Endometrial microvascular endothelial cells (primary cell): ENCODE data around the gene EXOC1. TPM values are rescaled to one million over a fixed set of nuclear protein-coding genes. Genes with fewer than 3 reads are reported as not detected.

Experiments
- in situ Hi-C: cut with HindIII; loops from 2 replicates; pipeline ENCODE4 v1.10.0; 2017; ENCODE audit warnings: low sequenced_read_pairs, low pct_unique_long_range_greater_than_20kb; ENCODE audit errors: inconsistent ontology term
- total RNA-seq: library from RNA; depleted of rRNA; stranded (reverse); fragments of >200 nt; gene quantifications from one replicate; pipeline ENCODE4 v1.2.3, GENCODE V29; 2015; ENCODE audit errors: inconsistent ontology term

Gene EXOC1
- total RNA-seq, 1 donor from 2014 or later, result 37.2 TPM

DNA sequence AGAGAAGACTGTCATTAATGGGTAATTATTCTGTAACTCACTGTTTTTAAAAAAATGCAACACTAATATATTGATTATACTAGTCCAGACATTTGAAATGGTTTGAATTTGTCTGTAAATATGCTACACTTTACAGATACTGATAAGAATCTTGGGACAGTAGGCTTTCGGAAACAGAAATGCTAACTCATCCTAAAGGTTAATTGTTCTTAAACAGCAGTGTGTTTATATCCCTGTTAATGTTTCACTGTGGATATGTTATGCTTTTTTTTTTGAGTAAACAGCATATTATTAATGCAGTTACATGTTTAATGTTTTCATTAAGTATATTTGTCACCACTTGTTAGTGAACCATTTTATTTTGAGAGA, 31.4 kb downstream of the EXOC1 start:
- in situ Hi-C loops, result no loop called here

DNA sequence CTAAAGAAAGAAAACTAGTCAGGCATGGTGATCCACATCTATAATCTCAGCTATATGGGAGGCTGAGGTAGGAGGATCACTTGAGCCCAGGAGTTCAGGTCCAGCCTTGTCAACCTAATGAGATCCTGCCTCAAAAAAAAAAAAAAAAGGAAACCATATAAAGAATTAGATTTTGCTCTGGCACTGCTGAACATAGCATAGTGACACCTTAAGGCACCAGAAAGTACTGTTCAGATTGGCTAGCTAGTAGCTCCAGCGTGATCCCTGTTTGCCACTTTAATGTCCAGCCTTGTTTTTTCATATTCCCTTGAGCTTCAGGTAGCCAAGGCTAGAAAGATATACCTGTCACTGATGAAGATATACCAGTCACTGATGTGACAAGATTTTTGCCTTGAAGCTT, 34.1 kb downstream of the EXOC1 start:
- in situ Hi-C loops, result no loop called here

DNA sequence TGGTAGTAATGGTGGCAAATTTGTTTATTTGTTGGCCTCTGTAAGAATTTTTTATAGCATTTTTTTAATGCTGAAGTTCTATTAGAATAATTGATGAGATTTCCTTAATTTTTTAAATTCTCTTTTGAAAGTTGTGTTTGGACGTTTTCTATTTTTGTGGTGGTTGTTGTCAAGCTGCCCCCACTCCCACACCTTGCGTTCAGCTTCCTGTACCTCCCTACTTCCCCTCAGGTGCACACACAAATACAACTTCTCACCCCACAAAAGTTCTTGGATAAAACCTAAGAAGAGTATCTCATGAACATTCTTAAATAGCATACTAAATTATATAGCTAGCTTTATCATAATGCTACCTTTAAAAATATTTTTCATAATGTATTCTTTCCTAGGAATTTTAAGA, 38.7 kb downstream of the EXOC1 start:
- in situ Hi-C loops, result no loop called here

DNA sequence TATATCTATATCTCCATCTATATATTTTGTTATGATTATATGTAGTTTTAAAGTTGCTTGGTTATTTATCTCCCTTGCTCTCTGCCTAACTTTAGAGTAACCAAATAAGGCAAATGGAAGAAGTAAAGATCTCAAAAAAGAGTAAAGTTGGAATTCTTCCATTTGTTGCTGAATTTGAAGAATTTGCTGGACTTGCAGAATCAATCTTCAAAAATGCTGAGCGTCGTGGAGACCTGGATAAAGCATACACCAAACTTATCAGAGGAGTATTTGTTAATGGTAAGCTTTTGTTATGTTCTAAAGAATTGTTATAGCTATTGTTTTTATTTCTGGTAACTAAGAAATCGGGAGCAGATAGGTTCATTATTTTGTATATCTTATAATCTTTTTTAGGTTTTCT, 43.2 kb downstream of the EXOC1 start:
- in situ Hi-C loops, result no loop called here

- in situ Hi-C loops, result no loop called here
Measured at GRCh38 chr4:55902677-55903076, 49.2 kb downstream of the EXOC1 start.

- in situ Hi-C loops, result no loop called here
Measured at GRCh38 chr4:55903577-55903976, 50.1 kb downstream of the EXOC1 start.

- in situ Hi-C loops, result no loop called here
Measured at GRCh38 chr4:55904576-55904975, 51.1 kb downstream of the EXOC1 start.

DNA sequence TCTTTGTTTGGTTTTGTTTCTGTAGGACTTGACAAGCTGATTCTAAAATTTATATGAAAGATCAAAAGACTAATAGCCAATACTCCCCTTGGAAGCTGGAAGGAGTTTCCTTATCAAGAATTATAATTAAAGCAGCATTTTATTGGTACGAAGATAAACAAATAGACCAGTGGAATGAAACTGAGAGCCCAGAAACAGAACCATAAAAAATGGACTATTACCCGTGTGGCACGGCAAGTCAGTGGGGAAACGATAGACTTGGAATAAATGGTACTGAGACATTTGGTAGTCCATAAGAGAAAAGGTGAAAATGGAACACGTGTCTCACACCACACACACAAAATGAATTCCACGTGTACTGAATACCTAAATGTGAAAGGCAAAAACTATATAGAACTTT, 52.9 kb downstream of the EXOC1 start:
- in situ Hi-C loops, result no loop called here

- in situ Hi-C loops, result no loop called here
Measured at GRCh38 chr4:55906989-55907388, 53.5 kb downstream of the EXOC1 start.

- in situ Hi-C loops, result no loop called here
Measured at GRCh38 chr4:55907469-55907868, 54.0 kb downstream of the EXOC1 start.

DNA sequence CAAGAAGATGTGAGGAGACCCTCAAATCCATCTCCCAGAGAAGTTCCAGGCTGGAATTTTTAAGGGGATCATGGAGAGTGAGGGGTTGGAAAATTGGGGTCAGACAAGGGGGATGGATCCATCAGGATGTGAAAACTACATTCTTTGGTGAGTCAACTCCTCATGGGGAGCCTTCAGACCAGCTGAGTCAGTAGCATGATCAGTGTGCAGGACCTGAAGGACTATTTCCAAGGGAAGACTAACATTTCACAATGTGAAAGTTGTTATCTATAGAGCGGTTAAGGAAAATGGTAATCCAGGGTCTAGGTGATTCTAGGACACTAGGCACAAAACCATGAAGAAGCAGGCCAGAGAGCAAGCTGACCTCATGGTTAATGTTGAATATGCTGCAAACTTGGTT, 56.7 kb downstream of the EXOC1 start:
- in situ Hi-C loops, result no loop called here

GRCh38 chr4:55912249-55912648, 58.8 kb downstream of the EXOC1 start:
- in situ Hi-C loops, result no loop called here

- in situ Hi-C loops, result no loop called here
Measured at GRCh38 chr4:55920571-55920970, 67.1 kb downstream of the EXOC1 start.

DNA sequence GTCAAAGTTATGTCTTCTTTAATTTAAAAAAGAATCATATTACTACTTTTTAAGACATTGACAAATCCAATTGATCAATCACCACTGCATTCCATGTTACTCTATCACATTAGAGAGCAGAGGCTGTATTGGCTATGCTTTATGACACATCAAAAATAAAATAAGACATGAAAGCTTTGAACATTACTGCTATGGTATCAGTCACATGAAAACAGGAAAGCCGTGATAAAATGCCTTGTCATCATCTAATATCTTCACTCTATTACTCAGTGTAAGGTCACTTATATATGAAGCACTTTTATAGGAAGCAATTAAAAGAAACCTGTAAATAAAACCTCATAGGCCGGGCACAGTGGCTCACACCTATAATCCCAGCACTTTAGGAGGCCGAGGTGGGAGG, 67.6 kb downstream of the EXOC1 start:
- in situ Hi-C loops, result no loop called here

- in situ Hi-C loops, result no loop called here
Measured at GRCh38 chr4:55925241-55925640, 71.8 kb downstream of the EXOC1 start.

GRCh38 chr4:55926610-55927009, 73.2 kb downstream of the EXOC1 start:
- in situ Hi-C loops, result no loop called here

DNA sequence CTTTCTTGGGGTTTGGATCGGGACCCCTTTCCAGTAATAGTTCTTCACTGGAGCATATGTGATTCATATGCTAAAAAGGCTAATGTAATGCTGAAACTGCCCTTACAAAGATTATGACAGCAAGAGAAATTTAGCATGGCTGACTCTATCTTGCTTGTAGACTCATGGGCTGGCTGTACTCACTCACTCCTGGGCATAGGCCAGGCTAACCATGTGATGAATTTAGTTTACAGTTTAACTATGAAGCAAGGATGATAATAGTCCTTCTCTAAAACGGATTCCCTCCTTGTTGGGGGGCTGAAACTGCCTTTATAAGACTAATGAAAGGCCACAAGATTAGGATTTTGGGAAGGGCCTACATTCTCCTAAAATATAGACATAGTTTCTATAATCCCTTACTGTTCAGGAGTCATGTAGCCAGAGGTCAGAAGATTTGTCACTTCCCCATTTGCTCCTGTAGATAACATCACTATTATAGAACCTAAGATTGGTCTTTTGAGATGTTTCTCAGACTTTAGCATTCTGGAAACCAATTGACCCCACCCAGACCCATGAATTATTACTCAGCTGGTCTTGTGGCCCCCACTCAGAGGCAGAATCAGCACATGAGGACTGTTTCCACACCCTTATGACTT, 74.5 kb downstream of the EXOC1 start:
- in situ Hi-C loops, result no loop called here

- in situ Hi-C loops, result no loop called here
Measured at GRCh38 chr4:55928846-55929245, 75.4 kb downstream of the EXOC1 start.

- in situ Hi-C loops, result no loop called here
Measured at GRCh38 chr4:55931043-55931442, 77.6 kb downstream of the EXOC1 start.

- in situ Hi-C loops, result no loop called here
Measured at GRCh38 chr4:55931833-55932232, 78.4 kb downstream of the EXOC1 start.

DNA sequence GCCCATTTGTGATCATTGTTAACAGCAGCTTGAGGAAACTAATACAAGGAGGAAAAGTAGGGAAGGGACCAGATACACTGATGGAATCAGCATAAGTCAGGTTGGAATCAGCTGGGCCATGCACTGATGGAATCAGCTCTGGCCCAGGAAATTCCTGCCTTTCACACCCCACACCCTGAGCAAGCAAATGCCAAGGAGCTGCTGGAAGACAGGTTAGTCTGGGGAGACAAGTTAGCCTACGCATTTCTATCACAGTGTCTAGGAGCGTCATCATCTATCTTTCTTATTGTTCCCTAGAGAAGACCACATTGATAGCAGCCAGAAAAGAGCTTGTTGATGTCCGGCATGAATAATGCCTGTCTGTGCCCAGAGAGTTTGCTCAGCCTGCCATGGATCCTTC, 79.1 kb downstream of the EXOC1 start:
- in situ Hi-C loops, result no loop called here
